ENCODE results near the gene GPR15. TPM values are rescaled to one million over a fixed set of nuclear protein-coding genes. Genes with fewer than 3 reads are reported as not detected.

Gene GPR15
- total RNA-seq, 2 experiments from 2014 or later: 8.4 to 9.6 TPM

DNA sequence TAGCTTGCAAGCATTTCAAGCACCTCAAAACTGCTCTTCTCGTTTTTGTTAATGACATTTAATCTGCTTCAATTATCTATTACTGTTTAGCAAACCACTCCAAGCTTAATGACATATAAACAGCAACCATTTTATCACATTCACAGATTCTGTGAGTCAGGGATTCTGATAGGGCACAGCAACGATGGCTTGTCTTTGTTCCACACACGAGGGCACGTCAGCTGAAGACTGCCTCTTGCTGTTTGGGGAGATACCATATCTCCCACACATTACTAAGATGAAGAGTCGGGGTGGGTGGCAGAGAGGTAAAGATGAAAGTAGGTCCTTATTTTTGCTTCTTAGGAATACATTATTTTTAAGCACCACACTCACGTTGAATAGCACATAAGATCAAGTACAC, 42.4 kb downstream of the GPR15 start:
- Histone ChIP-seq H3K4me3 (ENCODE audit: low read length) (no peak overlapping the region), H3K27ac (ENCODE audit: low read depth in 1 of 2, low read length in 2 of 2) (no peak overlapping the region), H3K27me3 (ENCODE audit: control insufficient read depth in 1 of 2, insufficient read depth in 2 of 2, low read length in 2 of 2) (no peaks in the 10 kb centered on the region), H3K36me3 (ENCODE audit: insufficient read depth, low read length) (peaks cover 19% of the 10 kb centered on the region), H3K4me1 (ENCODE audit: insufficient read depth, low read length) (no peaks in the 10 kb centered on the region), H3K9me3 (ENCODE audit: control insufficient read depth in 1 of 2, insufficient read depth in 1 of 2, low read length in 2 of 2) (no peaks in the 10 kb centered on the region)
- intact Hi-C loops (cut with DNase I, micrococcal nuclease): loop anchor here (5.0 kb wide), 2 partner anchors 52 to 242 kb away; partner anchors contain the start of gene CLDND1 (in 1 of the 2)
- DNase-seq: no peak
- Mint-ChIP-seq H3K36me3 (ENCODE audit: low read depth) (peaks cover 36% of the 10 kb centered on the region), H3K27me3 (no peaks in the 10 kb centered on the region), H3K4me3 (no peak overlapping the region), H3K9me3 (no peaks in the 10 kb centered on the region), H3K4me1 (ENCODE audit: low read depth) (peaks cover 8% of the 10 kb centered on the region), H3K27ac (peak overlapping the region; percentile 3)
- CTCF ChIA-PET: interaction anchor here (1.3 to 1.9 kb wide), 2 partner anchors 17 to 52 kb away, joined by 4 to 6 read pairs; partner anchors contain the start of gene CLDND1
- no peak for ATAC-seq (ENCODE audit: poor library complexity)
- POLR2A ChIA-PET: interaction anchor here (0.6 to 3.1 kb wide), 4 partner anchors 10 to 189 kb away, joined by 3 to 10 read pairs (median 8); partner anchors contain the start of gene CPOX
- TF ChIP-seq, protein P1, sequence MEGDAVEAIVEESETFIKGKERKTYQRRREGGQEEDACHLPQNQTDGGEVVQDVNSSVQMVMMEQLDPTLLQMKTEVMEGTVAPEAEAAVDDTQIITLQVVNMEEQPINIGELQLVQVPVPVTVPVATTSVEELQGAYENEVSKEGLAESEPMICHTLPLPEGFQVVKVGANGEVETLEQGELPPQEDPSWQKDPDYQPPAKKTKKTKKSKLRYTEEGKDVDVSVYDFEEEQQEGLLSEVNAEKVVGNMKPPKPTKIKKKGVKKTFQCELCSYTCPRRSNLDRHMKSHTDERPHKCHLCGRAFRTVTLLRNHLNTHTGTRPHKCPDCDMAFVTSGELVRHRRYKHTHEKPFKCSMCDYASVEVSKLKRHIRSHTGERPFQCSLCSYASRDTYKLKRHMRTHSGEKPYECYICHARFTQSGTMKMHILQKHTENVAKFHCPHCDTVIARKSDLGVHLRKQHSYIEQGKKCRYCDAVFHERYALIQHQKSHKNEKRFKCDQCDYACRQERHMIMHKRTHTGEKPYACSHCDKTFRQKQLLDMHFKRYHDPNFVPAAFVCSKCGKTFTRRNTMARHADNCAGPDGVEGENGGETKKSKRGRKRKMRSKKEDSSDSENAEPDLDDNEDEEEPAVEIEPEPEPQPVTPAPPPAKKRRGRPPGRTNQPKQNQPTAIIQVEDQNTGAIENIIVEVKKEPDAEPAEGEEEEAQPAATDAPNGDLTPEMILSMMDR (IDR thresholded peaks at IDR 0.05): no peak

- H3K4me3 Mint-ChIP-seq: no peak overlapping the region
- DNase-seq: no peak
- POLR2A ChIA-PET: interaction anchor here (2.5 kb wide), 1 partner anchor 16 kb away, joined by 8 read pairs; the partner anchor contains the start of gene CPOX
- Histone ChIP-seq H3K9me3 (ENCODE audit: control insufficient read depth in 1 of 2, insufficient read depth in 1 of 2, low read length in 2 of 2) (no peaks in the 10 kb centered on the region), H3K4me3 (ENCODE audit: low read length) (no peak overlapping the region), H3K27me3 (ENCODE audit: control insufficient read depth in 1 of 2, insufficient read depth in 2 of 2, low read length in 2 of 2) (no peaks in the 10 kb centered on the region), H3K36me3 (ENCODE audit: insufficient read depth, low read length) (peaks cover 42% of the 10 kb centered on the region), H3K27ac (ENCODE audit: low read depth in 1 of 2, low read length in 2 of 2) (no peak overlapping the region), H3K4me1 (ENCODE audit: insufficient read depth, low read length) (no peaks in the 10 kb centered on the region)
- no peaks in the 10 kb centered on the region for H3K27me3 Mint-ChIP-seq
- intact Hi-C loops (cut with DNase I, micrococcal nuclease): loop anchor here in 1 of 2 experiments (5.0 kb wide), 1 partner anchor 245 kb away; no protein-coding TSS in a partner anchor
- ATAC-seq (ENCODE audit: poor library complexity): no peak
- no peaks in the 10 kb centered on the region for H3K9me3 Mint-ChIP-seq
- peak overlapping the region; percentile 3 for H3K27ac Mint-ChIP-seq
- TF ChIP-seq, protein P1 (IDR thresholded peaks at IDR 0.05): no peak
- H3K36me3 Mint-ChIP-seq (ENCODE audit: low read depth): peaks cover 62% of the 10 kb centered on the region
- peaks cover 6% of the 10 kb centered on the region for H3K4me1 Mint-ChIP-seq (ENCODE audit: low read depth)
- CTCF ChIA-PET: no interaction called here
Observed at GRCh38 chr3:98577178-98577895, 45.6 kb downstream of the GPR15 start.

DNA sequence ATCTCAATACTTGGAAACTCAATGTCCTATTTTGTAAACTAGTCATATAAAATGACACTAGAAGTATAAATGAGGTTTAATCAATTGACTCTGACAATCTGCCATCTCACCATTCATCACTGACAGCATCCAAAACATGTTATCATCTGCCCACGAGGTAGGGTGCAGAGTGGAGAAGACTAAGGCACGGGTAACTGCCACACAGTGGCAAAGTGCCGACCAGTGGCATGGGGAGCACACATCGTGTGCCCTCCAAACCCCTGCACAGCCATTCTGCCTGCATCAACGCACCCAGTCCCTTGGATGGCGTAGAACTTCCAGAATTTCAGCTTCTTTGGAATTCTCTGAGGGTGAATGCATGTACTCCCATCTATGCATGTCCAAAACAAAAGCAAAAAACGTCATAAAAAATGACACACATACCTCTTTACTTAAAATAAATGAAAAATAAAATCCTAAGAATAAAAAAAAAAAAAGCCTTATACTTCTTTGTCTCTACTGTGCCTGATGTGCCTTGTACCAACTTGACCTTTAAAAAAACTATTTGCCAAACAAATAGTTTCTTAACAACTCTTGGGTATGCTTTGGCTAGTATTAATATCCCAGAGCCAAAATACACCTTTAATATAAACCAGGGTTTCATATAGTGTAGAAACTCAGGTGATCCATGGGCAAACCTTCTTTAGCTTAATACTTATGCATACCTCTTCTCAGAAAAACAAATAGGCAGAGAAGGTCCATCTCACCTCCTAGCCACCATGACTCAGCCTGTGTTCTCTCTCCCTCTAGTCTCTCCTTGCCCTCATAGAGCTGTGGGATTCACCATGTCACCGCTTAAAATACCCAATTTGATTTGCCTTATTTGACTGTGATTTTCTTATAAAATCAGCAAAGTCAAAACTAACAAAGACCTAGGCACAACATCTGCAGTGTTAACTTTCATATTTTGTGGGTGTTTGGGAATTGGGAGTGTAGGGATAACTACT, 48.9 kb downstream of the GPR15 start:
- H3K36me3 Mint-ChIP-seq (ENCODE audit: low read depth): peaks cover 86% of the 10 kb centered on the region
- TF ChIP-seq, protein P1 (IDR thresholded peaks at IDR 0.05): no peak
- H3K27ac Mint-ChIP-seq: peak overlapping the region; percentile 24

More for the DNA sequence above, 48.9 kb downstream of the GPR15 start:
- Mint-ChIP-seq H3K4me3 (no peak overlapping the region), H3K27me3 (no peaks in the 10 kb centered on the region), H3K4me1 (ENCODE audit: low read depth) (peaks cover 6% of the 10 kb centered on the region), H3K9me3 (no peaks in the 10 kb centered on the region)
- Histone ChIP-seq H3K27ac (ENCODE audit: low read depth in 1 of 2, low read length in 2 of 2) (no peak overlapping the region), H3K9me3 (ENCODE audit: control insufficient read depth in 1 of 2, insufficient read depth in 1 of 2, low read length in 2 of 2) (no peaks in the 10 kb centered on the region), H3K27me3 (ENCODE audit: control insufficient read depth in 1 of 2, insufficient read depth in 2 of 2, low read length in 2 of 2) (no peaks in the 10 kb centered on the region), H3K4me3 (ENCODE audit: low read length) (no peak overlapping the region), H3K4me1 (ENCODE audit: insufficient read depth, low read length) (no peaks in the 10 kb centered on the region), H3K36me3 (ENCODE audit: insufficient read depth, low read length) (peaks cover 58% of the 10 kb centered on the region)
- CTCF ChIA-PET: interaction anchor here (1.2 to 1.3 kb wide), 2 partner anchors 9 to 237 kb away, joined by 3 read pairs; no protein-coding TSS in a partner anchor
- no peak for DNase-seq
- intact Hi-C loops (cut with DNase I, micrococcal nuclease): loop anchor here in 1 of 2 experiments (10.0 kb wide), 1 partner anchor 396 kb away; no protein-coding TSS in a partner anchor
- POLR2A ChIA-PET: interaction anchor here (1.0 kb wide), 1 partner anchor 58 kb away, joined by 3 read pairs; no protein-coding TSS in a partner anchor
- no peak for ATAC-seq (ENCODE audit: poor library complexity)
